LNCAP (cell line): ENCODE measurements around the gene ANKRD13D.
A peak's percentile ranks its signal among the peaks of the same experiment; 100 is the strongest.

Source experiments
- TF ChIP-seq, protein P1 (sequence below): fragments of 450-650 bp; IDR thresholded peaks from 2 replicates; pipeline ENCODE4 v1.5.1; 2017; ENCODE audit warnings: mild to moderate bottlenecking

The ANKRD13D gene

DNA sequence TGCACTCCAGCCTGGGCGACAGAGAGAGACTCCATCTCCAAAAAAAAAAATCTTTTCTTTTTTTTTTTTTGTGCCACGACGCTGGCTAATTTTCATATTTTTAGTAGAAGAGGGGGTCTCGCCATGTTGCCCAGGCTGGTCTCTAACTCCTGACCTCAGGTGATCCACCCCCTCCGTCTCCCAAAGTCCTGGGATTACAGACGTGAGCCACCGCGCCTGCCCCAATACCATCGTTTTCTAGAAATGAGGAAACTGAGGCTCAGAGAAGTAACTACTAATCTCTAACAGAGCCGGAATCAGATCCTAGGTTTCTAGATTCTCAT lies 27.7 kb downstream of the ANKRD13D start:
- TF ChIP-seq, protein P1, sequence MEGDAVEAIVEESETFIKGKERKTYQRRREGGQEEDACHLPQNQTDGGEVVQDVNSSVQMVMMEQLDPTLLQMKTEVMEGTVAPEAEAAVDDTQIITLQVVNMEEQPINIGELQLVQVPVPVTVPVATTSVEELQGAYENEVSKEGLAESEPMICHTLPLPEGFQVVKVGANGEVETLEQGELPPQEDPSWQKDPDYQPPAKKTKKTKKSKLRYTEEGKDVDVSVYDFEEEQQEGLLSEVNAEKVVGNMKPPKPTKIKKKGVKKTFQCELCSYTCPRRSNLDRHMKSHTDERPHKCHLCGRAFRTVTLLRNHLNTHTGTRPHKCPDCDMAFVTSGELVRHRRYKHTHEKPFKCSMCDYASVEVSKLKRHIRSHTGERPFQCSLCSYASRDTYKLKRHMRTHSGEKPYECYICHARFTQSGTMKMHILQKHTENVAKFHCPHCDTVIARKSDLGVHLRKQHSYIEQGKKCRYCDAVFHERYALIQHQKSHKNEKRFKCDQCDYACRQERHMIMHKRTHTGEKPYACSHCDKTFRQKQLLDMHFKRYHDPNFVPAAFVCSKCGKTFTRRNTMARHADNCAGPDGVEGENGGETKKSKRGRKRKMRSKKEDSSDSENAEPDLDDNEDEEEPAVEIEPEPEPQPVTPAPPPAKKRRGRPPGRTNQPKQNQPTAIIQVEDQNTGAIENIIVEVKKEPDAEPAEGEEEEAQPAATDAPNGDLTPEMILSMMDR, result no peak

DNA sequence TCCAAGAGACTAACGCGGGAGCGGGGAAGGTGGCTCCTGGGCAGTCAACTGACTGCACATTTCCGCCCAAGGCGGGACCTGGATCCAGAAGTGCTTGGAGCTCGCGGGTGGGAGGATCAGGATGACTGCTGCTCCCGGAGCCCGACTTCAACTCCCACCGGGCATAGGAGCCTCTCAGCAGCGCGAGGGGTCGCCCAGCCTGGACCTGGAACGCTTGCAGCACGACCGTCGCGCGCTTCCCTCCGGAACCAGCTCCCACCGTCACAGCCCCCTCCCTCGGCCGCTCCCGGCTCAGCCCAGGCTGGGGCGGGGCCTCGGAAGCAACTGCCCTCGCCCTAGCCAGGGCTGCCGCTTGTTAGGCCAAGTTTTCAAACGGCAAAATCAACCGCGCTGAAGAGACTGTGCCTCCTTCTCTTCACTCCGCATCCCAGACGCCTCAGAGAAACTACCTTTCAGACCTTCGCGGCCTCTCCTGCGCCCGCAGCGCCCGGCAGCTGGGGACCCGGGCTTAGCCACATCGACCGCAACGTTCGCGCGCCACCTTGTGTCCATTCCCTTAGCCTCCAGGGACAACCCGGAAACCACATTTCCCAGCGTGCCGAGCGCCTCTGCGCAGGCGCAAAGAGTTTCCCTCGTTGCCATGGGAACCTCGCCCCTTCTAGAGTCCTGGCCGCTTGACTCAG lies 28.2 kb downstream of the ANKRD13D start:
- TF ChIP-seq, protein P1, result peak; percentile 87

DNA sequence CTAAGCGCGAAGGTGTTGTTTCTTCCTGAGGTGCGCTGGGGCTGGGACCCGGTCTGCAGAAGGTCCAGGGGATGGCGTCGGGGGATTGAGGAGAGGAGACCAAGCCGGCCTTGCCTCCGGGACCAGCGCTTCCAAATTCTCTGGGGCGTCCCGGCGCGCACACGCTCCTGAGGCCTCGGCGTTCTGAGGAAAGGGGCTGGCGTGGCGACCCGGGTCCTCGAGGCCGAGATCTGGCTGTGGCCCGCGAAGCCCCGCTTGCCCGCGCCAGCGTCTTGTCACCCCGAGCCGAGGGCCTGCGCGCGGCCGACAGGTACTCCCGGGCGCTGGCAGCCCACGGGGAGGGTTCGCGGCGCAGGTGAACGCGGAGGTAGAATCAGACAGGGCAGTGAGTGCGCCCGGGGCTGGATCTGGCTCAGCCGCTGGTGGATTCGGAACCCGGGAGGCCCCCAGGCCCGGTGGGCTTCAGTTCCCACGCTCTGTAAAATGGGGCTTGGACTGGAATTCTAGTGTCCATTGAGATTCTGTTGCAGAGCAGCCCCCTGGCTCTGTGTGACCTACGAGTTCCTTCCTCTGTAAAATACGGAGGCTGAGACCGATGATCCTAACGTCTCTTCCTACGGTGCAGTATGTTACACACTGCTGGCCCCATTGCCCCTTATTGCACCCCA lies 28.9 kb downstream of the ANKRD13D start:
- TF ChIP-seq, protein P1, result no peak

DNA sequence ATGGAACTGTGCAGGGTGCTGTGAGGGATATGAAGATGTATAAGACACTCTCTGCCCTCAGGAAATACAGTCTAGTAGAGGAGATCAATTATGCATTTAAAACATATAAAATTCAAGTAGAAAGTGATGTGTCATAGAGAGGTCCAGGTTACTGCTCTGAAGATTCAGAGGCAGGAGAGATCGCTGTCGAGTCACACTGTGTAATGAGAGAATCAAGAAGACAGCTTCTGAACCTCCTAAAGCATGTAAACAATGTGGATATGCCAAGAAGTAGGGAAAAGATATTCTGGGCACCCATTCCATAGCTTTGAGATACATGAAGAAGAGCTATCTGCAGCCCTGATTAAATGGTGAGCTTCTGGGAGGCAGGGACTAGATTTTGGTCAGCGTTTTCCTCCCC lies 30.9 kb downstream of the ANKRD13D start:
- TF ChIP-seq, protein P1, result no peak

DNA sequence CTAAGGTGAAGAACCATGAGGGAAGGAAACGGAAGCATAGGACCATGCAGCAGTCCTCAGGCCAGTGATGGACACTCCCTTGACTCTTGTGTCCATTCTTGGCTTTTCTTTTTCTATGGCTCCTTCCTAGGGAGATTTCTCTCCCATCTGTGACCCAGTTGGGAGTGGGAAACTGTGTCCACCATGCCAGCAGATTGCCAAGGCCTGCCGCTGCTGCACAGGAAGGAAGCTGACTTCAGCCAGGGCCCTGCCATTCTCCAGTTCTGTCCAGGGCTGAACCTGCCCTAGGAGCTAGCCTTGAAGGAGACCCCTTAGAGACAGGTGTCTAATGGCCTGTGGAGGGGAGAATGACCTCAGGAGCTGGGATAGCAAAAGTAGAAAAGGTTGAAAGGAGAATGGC lies 31.6 kb downstream of the ANKRD13D start:
- TF ChIP-seq, protein P1, result no peak

DNA sequence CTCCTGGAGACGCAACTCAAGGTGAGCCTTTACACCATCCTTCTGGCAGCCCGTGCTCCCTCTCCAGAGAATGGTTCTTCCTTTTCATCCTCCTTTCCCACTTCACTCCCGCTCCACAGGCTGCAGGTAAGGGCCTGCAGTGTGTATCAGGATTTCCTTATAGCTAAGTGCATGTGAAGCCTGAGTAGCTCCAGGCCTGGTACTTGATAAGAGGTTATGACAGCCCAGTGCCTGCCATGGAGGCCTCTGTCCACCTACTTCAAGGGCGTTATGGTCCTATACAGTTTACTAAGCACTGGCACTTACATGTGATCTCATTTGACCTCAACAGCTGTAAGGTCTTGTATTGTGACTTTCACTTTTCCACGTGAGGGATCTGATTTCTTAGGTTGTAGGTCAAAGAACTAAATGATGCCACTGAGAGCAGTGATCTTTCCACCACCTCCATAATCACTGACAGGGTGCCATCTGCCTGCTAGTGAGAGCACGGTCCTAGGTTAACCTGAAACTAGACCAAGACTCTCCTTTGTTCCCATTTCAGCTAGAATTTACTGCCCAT lies 32.3 kb downstream of the ANKRD13D start:
- TF ChIP-seq, protein P1, result no peak

DNA sequence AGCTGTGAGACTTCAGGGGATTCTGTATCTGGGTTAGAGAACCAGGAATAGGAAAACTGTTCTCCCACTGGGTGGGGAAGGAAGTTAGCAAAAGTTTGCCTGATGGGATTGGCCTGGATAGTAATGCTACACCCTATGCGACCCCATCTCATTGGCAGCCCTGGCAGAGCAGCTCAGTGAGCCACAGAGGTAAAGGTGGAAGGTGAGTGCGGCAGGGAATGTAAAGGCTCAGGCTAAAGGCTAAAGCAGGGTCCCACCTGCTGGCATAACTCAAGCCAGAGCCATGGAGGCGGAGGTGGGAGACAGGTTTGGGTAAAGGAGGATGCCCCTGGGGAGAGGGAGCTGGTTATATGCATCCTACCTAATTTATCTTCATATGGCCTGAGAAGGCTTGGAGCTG lies 32.9 kb downstream of the ANKRD13D start:
- TF ChIP-seq, protein P1, result no peak
